GM12878 (cell line): ENCODE results near the gene C16orf74. TPM values are rescaled to one million over a fixed set of nuclear protein-coding genes. Genes with fewer than 3 reads are reported as not detected.

ENCODE experiments used
- ATAC-seq: fragments of 200-7000 bp; cut with Tn5 transposase; 3 replicates; pipeline ENCODE4 v1.9.1; 2020; ENCODE audit warnings: mild to moderate bottlenecking, moderate library complexity
- BruUV-seq: library from RNA; stranded (reverse); fragments of 400-500 nt; replicated peaks from 2 replicates; lab custom pipeline; 2021; lab: Mats Ljungman, UMichigan
- CTCF ChIA-PET: fragments of 300-600 bp; sonication (Branson Sonifier 250); formaldehyde crosslinking; extraction: SDS; loops from one replicate; lab custom pipeline; 2021; ENCODE audit warnings: inconsistent platforms; lab: Yijun Ruan, JAX
- POLR2A ChIA-PET: fragments of 350-600 bp; formaldehyde crosslinking; extraction: SDS; loops from one replicate; lab custom pipeline; 2021; ENCODE audit warnings: inconsistent platforms; lab: Charles Lee
- RAD21 ChIA-PET: fragments of 300-600 bp; sonication (Branson Sonifier 250); formaldehyde crosslinking; loops from one replicate; lab custom pipeline; 2023; ENCODE audit warnings: antibody characterized with exemption; ENCODE audit not compliant: unreplicated experiment; lab: Charles Lee
- SMC1A ChIA-PET: fragments of 300-600 bp; sonication (Branson Sonifier 250); formaldehyde crosslinking; loops from one replicate; lab custom pipeline; 2023; ENCODE audit not compliant: unreplicated experiment, uncharacterized antibody; lab: Charles Lee
- DNase-seq: peaks from one replicate; pipeline ENCODE4 v3.0.0-alpha.2; 2011; ENCODE audit warnings: low read depth, low spot score
- FAIRE-seq: peaks from 3 replicates; lab custom pipeline; 2011; peaks lifted over from hg19 to GRCh38; lab: Jason Lieb, UNC
- H2AFZ ChIP-seq: 2 replicates; pipeline ENCODE4 v1.6.0; 2011; ENCODE audit warnings: low read depth, low read length, control low read depth; ENCODE audit not compliant: control insufficient read depth
- H3K27ac ChIP-seq: 2 replicates; pipeline ENCODE4 v1.5.1; 2011; ENCODE audit warnings: control low read depth; ENCODE audit not compliant: control insufficient read depth, insufficient read depth
- H3K27me3 ChIP-seq, 2 experiments: replicated peaks in 1 of 2; 2 replicates each; pipeline versions ENCODE4 v1.6.0 to v1.6.1; 2011; ENCODE audit warnings: low read length in 1 of 2; ENCODE audit not compliant: control insufficient read depth in 2 of 2, insufficient read depth in 2 of 2
- H3K36me3 ChIP-seq, 2 experiments: 2 replicates each; pipeline ENCODE4 v1.5.1; 2011; ENCODE audit warnings: low read length in 1 of 2; ENCODE audit not compliant: control insufficient read depth in 2 of 2, insufficient read depth in 2 of 2
- H3K4me1 ChIP-seq: 2 replicates; pipeline ENCODE4 v1.6.1; 2011; ENCODE audit warnings: mild to moderate bottlenecking, low read length, moderate library complexity, mixed read lengths; ENCODE audit not compliant: control insufficient read depth, insufficient read depth
- H3K4me2 ChIP-seq: 2 replicates; pipeline ENCODE4 v1.6.0; 2011; ENCODE audit warnings: control low read depth; ENCODE audit not compliant: control insufficient read depth, insufficient read depth
- H3K4me3 ChIP-seq: fragments of 200-600 bp; sonication (generic); 2 replicates; pipeline ENCODE4 v1.5.1; 2016
- H3K79me2 ChIP-seq: 2 replicates; pipeline ENCODE4 v1.6.0; 2011; ENCODE audit warnings: low read length; ENCODE audit not compliant: control insufficient read depth, insufficient read depth
- H3K9ac ChIP-seq: 2 replicates; pipeline ENCODE4 v1.8.0; 2011; ENCODE audit warnings: low read length, control low read depth, mixed read lengths; ENCODE audit not compliant: control insufficient read depth, insufficient read depth
- H3K9me3 ChIP-seq: replicated peaks from 3 replicates; pipeline ENCODE4 v1.5.1; 2011; ENCODE audit warnings: mild to moderate bottlenecking, low read length; ENCODE audit not compliant: control insufficient read depth, insufficient read depth
- H4K20me1 ChIP-seq: 2 replicates; pipeline ENCODE4 v1.6.0; 2011; ENCODE audit not compliant: control insufficient read depth, insufficient read depth
- CEBPB ChIP-seq, 2 experiments: fragments of 150-350 bp in 1 of 2; IDR thresholded peaks; 2 replicates each; pipeline ENCODE4 v1.6.1; 2012 to 2014; ENCODE audit warnings: low read depth in 2 of 2, low read length in 2 of 2, borderline replicate concordance in 1 of 2, inconsistent platforms in 1 of 2
- CREM ChIP-seq: IDR thresholded peaks from 2 replicates; pipeline ENCODE4 v1.6.1; 2014; ENCODE audit warnings: antibody characterized with exemption, low read depth
- CTCF ChIP-seq, 3 experiments: IDR thresholded peaks in 2 of 3; conservative IDR thresholded peaks in 1 of 3; 2 replicates each; pipeline ENCODE4 v1.5.1; 2011; ENCODE audit warnings: low read depth in 3 of 3, low read length in 3 of 3, mild to moderate bottlenecking in 3 of 3, control low read depth in 2 of 3, moderate library complexity in 2 of 3, inconsistent platforms in 1 of 3, mixed read lengths in 1 of 3; ENCODE audit not compliant: control insufficient read depth in 2 of 3, insufficient read depth in 1 of 3; ENCODE audit errors: extremely low read depth in 1 of 3
- E4F1 ChIP-seq: fragments of 450-650 bp; IDR thresholded peaks from 2 replicates; pipeline ENCODE4 v1.6.1; 2018; ENCODE audit warnings: borderline replicate concordance, mild to moderate bottlenecking; ENCODE audit not compliant: partially characterized antibody
- MLLT1 ChIP-seq: fragments of 450-650 bp; IDR thresholded peaks from 2 replicates; pipeline ENCODE4 v1.6.1; 2016; ENCODE audit warnings: mild to moderate bottlenecking
- POLR2A ChIP-seq: IDR thresholded peaks from 2 replicates; pipeline ENCODE4 v1.6.1; 2011; ENCODE audit warnings: low read depth, mild to moderate bottlenecking, low read length
- RAD21 ChIP-seq: IDR thresholded peaks from 2 replicates; pipeline ENCODE4 v1.6.1; 2011; ENCODE audit warnings: mild to moderate bottlenecking, low read depth, low read length, moderate library complexity; ENCODE audit not compliant: insufficient read depth
- RCOR1 ChIP-seq: conservative IDR thresholded peaks from 2 replicates; pipeline ENCODE4 v1.6.1; 2012; ENCODE audit warnings: low read depth, low read length, improper control_type of control experiment
- REST ChIP-seq: IDR thresholded peaks from 2 replicates; pipeline ENCODE4 v1.6.1; 2012; ENCODE audit warnings: mild to moderate bottlenecking, low read depth, low read length
- SKIL ChIP-seq: fragments of 450-650 bp; IDR thresholded peaks from 2 replicates; pipeline ENCODE4 v1.6.1; 2017; ENCODE audit warnings: mild to moderate bottlenecking, low read depth, inconsistent platforms; ENCODE audit not compliant: poor library complexity, severe bottlenecking
- ZBED1 ChIP-seq: IDR thresholded peaks from 2 replicates; pipeline ENCODE4 v1.6.1; 2016; ENCODE audit warnings: borderline replicate concordance
- WGBS: methylation state at CpG from one replicate; pipeline ENCODE4 v1.1.6; 2016; ENCODE audit warnings: low lambda C conversion rate; ENCODE audit not compliant: insufficient replicate concordance, insufficient coverage; ENCODE audit errors: missing lambda C conversion rate; 5-methylcytosine and 5-hydroxymethylcytosine counted together
- in situ Hi-C: fragments of 300-500 bp; cut with MboI; formaldehyde crosslinking; loops from 9 replicates; pipeline ENCODE4 v1.14.3; 2018; ENCODE audit warnings: mixed read lengths
- intact Hi-C: fragments of 100-400 bp; cut with micrococcal nuclease; formaldehyde crosslinking; loops from one replicate; pipeline ENCODE4 v1.14.2; 2022; ENCODE audit not compliant: unreplicated experiment
- polyA plus RNA-seq, 11 experiments: library from polyadenylated mRNA; depleted of rRNA in 4 of 11; unstranded in 6 of 11; stranded (reverse) in 5 of 11; fragments of >200 nt; fragmentation: Nextera tagmentation in 4 of 11; fragmentation: Illumina TruSeq in 1 of 11; extraction: Ambion mirVana in 4 of 11; extraction: Trizol in 1 of 11; gene quantifications; 1 replicate in 1 of 11; 2 replicates in 10 of 11; pipeline versions ENCODE4 v1.2.1 to v1.2.3, GENCODE V29; 2011 to 2016; ENCODE audit warnings: inconsistent platforms in 2 of 11, missing spikeins in 2 of 11, low read depth in 1 of 11
- total RNA-seq, 4 experiments: library from RNA; depleted of rRNA in 3 of 4; stranded (reverse); fragments of >200 nt in 3 of 4; fragmentation: Illumina TruSeq in 1 of 4; extraction: Trizol in 1 of 4; gene quantifications; 2 replicates each; pipeline versions ENCODE4 v1.2.1 to v1.2.3, GENCODE V29; 2013 to 2021

Gene C16orf74
- total and polyA plus RNA-seq, 10 of the 15 experiments (the other 5 are each of a cell fraction or from before 2014, with no cell fraction given): 0.23 to 20.1 (median 6.8) TPM

GRCh38 chr16:85712801-85713200, 38.1 kb downstream of the C16orf74 start:
- RAD21 ChIA-PET: no interaction called here
- DNase-seq: no peak
- H3K9me3 ChIP-seq: no peaks in the 10 kb centered on the region; the same call in 2 of the 3 replicates
- no peaks in the 10 kb centered on the region for H4K20me1 ChIP-seq
- no peak overlapping the region for H3K27ac ChIP-seq
- WGBS: 71% methylated on average over 9 of the region's 9 CpGs
- in situ Hi-C loops: no loop called here
- H3K27me3 ChIP-seq: no peaks in the 10 kb centered on the region
- POLR2A ChIA-PET: no interaction called here
- ATAC-seq: no peak
- no peak overlapping the region for H3K4me3 ChIP-seq
- no peak overlapping the region for H2AFZ ChIP-seq
- no TSS peak for BruUV-seq
- H3K4me1 ChIP-seq: no peaks in the 10 kb centered on the region
- no peak overlapping the region for H3K4me2 ChIP-seq
- no peak overlapping the region for H3K9ac ChIP-seq
- intact Hi-C loops: loop anchor here (10.0 kb wide), 1 partner anchor 318 kb away; no protein-coding TSS in a partner anchor
- no peaks in the 10 kb centered on the region for H3K36me3 ChIP-seq
- SMC1A ChIA-PET: no interaction called here
- H3K79me2 ChIP-seq: no peaks in the 10 kb centered on the region
- no peak for FAIRE-seq
- CTCF ChIA-PET: no interaction called here
- no peak for TF ChIP-seq CREM
- no peak for TF ChIP-seq SKIL
- TF ChIP-seq REST: no peak
- no peak for TF ChIP-seq RCOR1
- no peak for TF ChIP-seq E4F1
- no peak for TF ChIP-seq ZBED1
- no peak for TF ChIP-seq CTCF (IDR thresholded peaks at IDR 0.05 in 2 of 3, conservative IDR thresholded peaks at IDR 0.05 in 1 of 3; ENCODE audit: control insufficient read depth in 2 of 3, extremely low read depth in 1 of 3, insufficient read depth in 1 of 3, low read depth in 3 of 3, low read length in 3 of 3)
- no peak for TF ChIP-seq MLLT1
- TF ChIP-seq RAD21: no peak
- no peak for TF ChIP-seq CEBPB (IDR thresholded peaks at IDR 0.05; ENCODE audit: borderline replicate concordance in 1 of 2, low read depth in 2 of 2, low read length in 2 of 2)
- TF ChIP-seq POLR2A: no peak
